H9 (cell line): Measurements from ENCODE around the gene ALG8. TPM values are rescaled to one million over a fixed set of nuclear protein-coding genes. Genes with fewer than 3 reads are reported as not detected.

Experiments used
- DNase-seq: peaks from one replicate; pipeline ENCODE4 v3.0.0-alpha.2; 2017
- H2AFZ ChIP-seq: one replicate; pipeline ENCODE4 v1.6.1; 2013; ENCODE audit warnings: mild to moderate bottlenecking, low read length, control low read depth, moderate library complexity
- H2AK5ac ChIP-seq: 2 replicates; pipeline ENCODE4 v1.6.1; 2013; ENCODE audit warnings: low read length, control low read depth, mixed read lengths; ENCODE audit not compliant: insufficient read length
- H2BK120ac ChIP-seq: one replicate; pipeline ENCODE4 v1.6.1; 2013; ENCODE audit warnings: low read depth, mild to moderate bottlenecking, low read length, control low read depth, inconsistent platforms; ENCODE audit not compliant: poor library complexity, severe bottlenecking
- H2BK12ac ChIP-seq: 2 replicates; pipeline ENCODE4 v1.6.1; 2013; ENCODE audit warnings: low read length, control low read depth, mixed read lengths, low read depth; ENCODE audit not compliant: insufficient read length
- H2BK15ac ChIP-seq: 2 replicates; pipeline ENCODE4 v1.6.1; 2013; ENCODE audit warnings: low read depth, low read length, control low read depth
- H2BK20ac ChIP-seq: one replicate; pipeline ENCODE4 v1.6.1; 2013; ENCODE audit warnings: low read depth, mild to moderate bottlenecking, low read length, control low read depth, inconsistent platforms; ENCODE audit not compliant: poor library complexity, severe bottlenecking
- H2BK5ac ChIP-seq: 2 replicates; pipeline ENCODE4 v1.6.1; 2013; ENCODE audit warnings: low read length, control low read depth, mixed read lengths; ENCODE audit not compliant: insufficient read length
- H3K14ac ChIP-seq: 2 replicates; pipeline ENCODE4 v1.6.1; 2013; ENCODE audit warnings: low read length, control low read depth; ENCODE audit not compliant: insufficient read depth
- H3K18ac ChIP-seq: 2 replicates; pipeline ENCODE4 v1.6.1; 2013; ENCODE audit warnings: low read depth, mild to moderate bottlenecking, mixed read lengths, low read length, control low read depth; ENCODE audit not compliant: insufficient read length
- H3K23ac ChIP-seq: 2 replicates; pipeline ENCODE4 v1.6.1; 2013; ENCODE audit warnings: low read length, control low read depth, mixed read lengths, low read depth; ENCODE audit not compliant: insufficient read length
- H3K23me2 ChIP-seq: 2 replicates; pipeline ENCODE4 v1.6.1; 2013; ENCODE audit warnings: low read depth, mild to moderate bottlenecking, mixed read lengths, low read length, control low read depth; ENCODE audit not compliant: insufficient read length, poor library complexity, severe bottlenecking
- H3K27ac ChIP-seq: 2 replicates; pipeline ENCODE4 v1.5.1; 2013; ENCODE audit warnings: low read length, control low read depth, mixed read lengths, low read depth; ENCODE audit not compliant: insufficient read length
- H3K27me3 ChIP-seq: 2 replicates; pipeline ENCODE4 v1.6.1; 2013; ENCODE audit warnings: low read length, control low read depth, inconsistent platforms; ENCODE audit not compliant: insufficient read depth
- H3K4ac ChIP-seq: 2 replicates; pipeline ENCODE4 v1.6.1; 2013; ENCODE audit warnings: low read depth, mild to moderate bottlenecking, control low read depth, inconsistent platforms, low read length, moderate library complexity
- H3K4me1 ChIP-seq: 2 replicates; pipeline ENCODE4 v1.6.1; 2013; ENCODE audit warnings: low read length, control low read depth, inconsistent platforms; ENCODE audit not compliant: insufficient read depth
- H3K4me2 ChIP-seq: 2 replicates; pipeline ENCODE4 v1.6.1; 2013; ENCODE audit warnings: low read length, control low read depth, mixed read lengths; ENCODE audit not compliant: insufficient read length, insufficient read depth
- H3K56ac ChIP-seq: 2 replicates; pipeline ENCODE4 v1.6.1; 2013; ENCODE audit warnings: low read depth, mild to moderate bottlenecking, mixed read lengths, low read length, control low read depth; ENCODE audit not compliant: insufficient read length
- H3K79me1 ChIP-seq: 2 replicates; pipeline ENCODE4 v1.6.1; 2013; ENCODE audit warnings: low read depth, mild to moderate bottlenecking, moderate library complexity, low read length, control low read depth, inconsistent platforms; ENCODE audit not compliant: insufficient read depth, poor library complexity, severe bottlenecking
- H3K79me2 ChIP-seq: 2 replicates; pipeline ENCODE4 v1.6.1; 2013; ENCODE audit warnings: low read length, control low read depth, inconsistent platforms; ENCODE audit not compliant: insufficient read depth
- H3K9ac ChIP-seq: 2 replicates; pipeline ENCODE4 v1.6.1; 2013; ENCODE audit warnings: low read length, control low read depth, mixed read lengths; ENCODE audit not compliant: insufficient read length; ENCODE audit errors: extremely low read depth
- H3K9me3 ChIP-seq: one replicate; pipeline ENCODE4 v1.6.1; 2013; ENCODE audit warnings: low read depth, low read length, inconsistent platforms; ENCODE audit not compliant: control insufficient read depth
- H3T11ph ChIP-seq: one replicate; pipeline ENCODE4 v1.6.1; 2013; ENCODE audit warnings: mild to moderate bottlenecking, low read length, control low read depth, inconsistent platforms
- H4K20me1 ChIP-seq: one replicate; pipeline ENCODE4 v1.6.1; 2013; ENCODE audit not compliant: control insufficient read depth, insufficient read length, insufficient read depth
- H4K5ac ChIP-seq: 2 replicates; pipeline ENCODE4 v1.6.1; 2013; ENCODE audit warnings: low read depth, mild to moderate bottlenecking, mixed read lengths, low read length, control low read depth; ENCODE audit not compliant: insufficient read length
- H4K8ac ChIP-seq: replicated peaks from 2 replicates; pipeline ENCODE4 v1.6.1; 2013; ENCODE audit warnings: low read length, control low read depth, mixed read lengths, low read depth; ENCODE audit not compliant: insufficient read length
- H4K91ac ChIP-seq: 2 replicates; pipeline ENCODE4 v1.6.1; 2013; ENCODE audit warnings: low read depth, mild to moderate bottlenecking, moderate library complexity, mixed read lengths, low read length, control low read depth; ENCODE audit not compliant: insufficient read length
- H3K27ac Mint-ChIP-seq, 3 experiments: 2 replicates in 2 of 3; 3 replicates in 1 of 3; pipeline ENCODE4 v1.8.0; 2020 to 2021; ENCODE audit warnings: mixed read lengths in 3 of 3, mild to moderate bottlenecking in 1 of 3, moderate library complexity in 1 of 3
- H3K27me3 Mint-ChIP-seq: 2 replicates; pipeline ENCODE4 v1.8.0; 2021; ENCODE audit warnings: low read depth, mild to moderate bottlenecking, moderate library complexity, mixed read lengths
- H3K36me3 Mint-ChIP-seq, 3 experiments: 2 replicates in 2 of 3; 3 replicates in 1 of 3; pipeline ENCODE4 v1.8.0; 2020 to 2021; ENCODE audit warnings: low read depth in 3 of 3, mixed read lengths in 3 of 3; ENCODE audit not compliant: insufficient read depth in 1 of 3
- H3K4me1 Mint-ChIP-seq, 2 experiments: 2 replicates each; pipeline ENCODE4 v1.8.0; 2020; ENCODE audit warnings: mixed read lengths in 2 of 2
- H3K4me3 Mint-ChIP-seq, 2 experiments: 2 replicates in 1 of 2; 3 replicates in 1 of 2; pipeline ENCODE4 v1.8.0; 2020 to 2021; ENCODE audit warnings: mild to moderate bottlenecking in 2 of 2, mixed read lengths in 2 of 2, moderate library complexity in 1 of 2
- H3K9me3 Mint-ChIP-seq, 2 experiments: 2 replicates in 1 of 2; 3 replicates in 1 of 2; pipeline ENCODE4 v1.8.0; 2020; ENCODE audit warnings: mild to moderate bottlenecking in 2 of 2, mixed read lengths in 2 of 2, moderate library complexity in 1 of 2
- CTCF ChIP-seq: fragments of 200-600 bp; sonication (generic); conservative IDR thresholded peaks from 3 replicates; pipeline ENCODE4 v1.8.0; 2021; ENCODE audit warnings: antibody characterized with exemption, mild to moderate bottlenecking
- WGBS: extraction: QIAGEN DNeasy Blood & Tissue Kit; methylation state at CpG from one replicate; pipeline ENCODE4 v1.1.7; 2013; ENCODE audit warnings: missing lambda C conversion rate, low lambda C conversion rate, mixed read lengths; ENCODE audit not compliant: insufficient read length; ENCODE audit errors: extremely low coverage; 5-methylcytosine and 5-hydroxymethylcytosine counted together
- total RNA-seq: library from RNA; stranded (reverse); gene quantifications from 2 replicates; pipeline ENCODE4 v1.2.1, GENCODE V29; 2021

The ALG8 gene
- total RNA-seq, 1 experiment from 2014 or later, result 77.5 TPM

GRCh38 chr11:78147807-78148206 is 8.4 kb upstream of the ALG8 start:
- Mint-ChIP-seq H3K9me3 (no peaks in the 10 kb centered on the region), H3K27ac (peak overlapping the region in 1 of 3 experiments; percentile 10; a peak in 3 of 7 replicates), H3K36me3 (peaks cover 3 to 19% (median 9%) of the 10 kb centered on the region in 3 experiments; a peak in 5 of 7 replicates), H3K4me3 (no peak overlapping the region), H3K4me1 (peaks cover 8 to 9% of the 10 kb centered on the region in 2 experiments), H3K27me3 (no peaks in the 10 kb centered on the region)
- Histone ChIP-seq H3K9ac (no peak overlapping the region), H3K9me3 (no peaks in the 10 kb centered on the region), H3K4me1 (no peaks in the 10 kb centered on the region), H3K4me2 (no peak overlapping the region), H3K79me2 (no peaks in the 10 kb centered on the region), H3K18ac (no peak overlapping the region), H3K27me3 (no peaks in the 10 kb centered on the region), H3K4ac (no peak overlapping the region), H3K27ac (no peak overlapping the region), H4K5ac (no peak overlapping the region), H3T11ph (no peak overlapping the region), H2BK20ac (no peak overlapping the region), H3K23me2 (no peaks in the 10 kb centered on the region), H4K8ac (no peak overlapping the region), H2AK5ac (no peak overlapping the region), H4K91ac (no peak overlapping the region), H2BK120ac (no peak overlapping the region), H2BK5ac (no peak overlapping the region), H3K56ac (no peak overlapping the region), H2AFZ (no peak overlapping the region), H4K20me1 (no peaks in the 10 kb centered on the region), H3K79me1 (no peaks in the 10 kb centered on the region), H2BK15ac (no peak overlapping the region), H3K14ac (no peak overlapping the region), H2BK12ac (no peak overlapping the region), H3K23ac (no peak overlapping the region)
- DNase-seq, result no peak
- TF ChIP-seq CTCF, result no peak
- WGBS, result no CpG with 5 or more reads among the region's 2 CpGs
